GM12874 (cell line): ENCODE data around the gene MGLL.
A peak's percentile ranks its signal among the peaks of the same experiment; 100 is the strongest.

Experiments
- TF ChIP-seq, protein P1 (sequence below): IDR thresholded peaks from 2 replicates; pipeline ENCODE4 v1.5.1; 2011; ENCODE audit warnings: low read depth, mild to moderate bottlenecking, control low read depth, low read length, moderate library complexity; ENCODE audit not compliant: insufficient read depth

The MGLL gene

DNA sequence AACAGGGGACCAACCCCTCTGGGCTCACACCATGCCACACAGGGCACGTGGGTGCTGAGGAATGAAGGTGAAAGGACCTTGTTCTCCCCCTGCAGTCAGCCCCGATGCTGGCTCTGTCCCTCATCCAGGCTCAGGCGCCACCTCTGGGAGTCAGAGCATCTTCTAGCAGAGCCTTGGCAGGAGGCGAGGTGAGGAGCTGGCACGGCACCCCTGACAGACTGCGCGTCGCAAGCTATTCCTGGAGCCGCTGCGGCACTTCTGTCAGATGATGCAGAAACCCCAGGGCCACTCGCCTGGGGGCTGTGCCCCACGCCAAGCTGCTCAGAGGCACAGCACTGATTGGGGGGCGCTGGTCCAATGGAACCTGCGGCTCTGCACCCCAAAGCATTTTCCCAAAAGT, 62.0 kb downstream of the MGLL start:
- TF ChIP-seq, protein P1, sequence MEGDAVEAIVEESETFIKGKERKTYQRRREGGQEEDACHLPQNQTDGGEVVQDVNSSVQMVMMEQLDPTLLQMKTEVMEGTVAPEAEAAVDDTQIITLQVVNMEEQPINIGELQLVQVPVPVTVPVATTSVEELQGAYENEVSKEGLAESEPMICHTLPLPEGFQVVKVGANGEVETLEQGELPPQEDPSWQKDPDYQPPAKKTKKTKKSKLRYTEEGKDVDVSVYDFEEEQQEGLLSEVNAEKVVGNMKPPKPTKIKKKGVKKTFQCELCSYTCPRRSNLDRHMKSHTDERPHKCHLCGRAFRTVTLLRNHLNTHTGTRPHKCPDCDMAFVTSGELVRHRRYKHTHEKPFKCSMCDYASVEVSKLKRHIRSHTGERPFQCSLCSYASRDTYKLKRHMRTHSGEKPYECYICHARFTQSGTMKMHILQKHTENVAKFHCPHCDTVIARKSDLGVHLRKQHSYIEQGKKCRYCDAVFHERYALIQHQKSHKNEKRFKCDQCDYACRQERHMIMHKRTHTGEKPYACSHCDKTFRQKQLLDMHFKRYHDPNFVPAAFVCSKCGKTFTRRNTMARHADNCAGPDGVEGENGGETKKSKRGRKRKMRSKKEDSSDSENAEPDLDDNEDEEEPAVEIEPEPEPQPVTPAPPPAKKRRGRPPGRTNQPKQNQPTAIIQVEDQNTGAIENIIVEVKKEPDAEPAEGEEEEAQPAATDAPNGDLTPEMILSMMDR: no peak

DNA sequence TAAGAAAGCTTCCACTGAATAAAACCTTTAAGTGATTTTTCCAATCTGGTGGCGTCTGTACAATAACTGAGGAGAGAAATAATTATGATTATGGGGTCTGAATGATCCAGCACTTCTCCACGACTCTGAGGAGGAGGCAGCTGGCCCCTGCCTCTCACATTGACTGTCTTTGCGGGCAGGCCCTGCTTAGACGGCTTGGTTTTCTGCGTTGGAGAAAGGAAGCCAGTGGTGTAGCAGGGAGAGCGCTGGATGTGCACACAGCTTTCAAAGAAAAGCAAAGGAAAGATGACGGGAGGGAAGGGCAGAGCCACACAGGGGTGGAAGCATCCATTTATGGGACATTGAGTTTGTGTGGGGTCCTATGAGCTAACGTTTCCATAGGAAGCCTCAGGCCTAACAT, 62.5 kb downstream of the MGLL start:
- TF ChIP-seq, protein P1: no peak

DNA sequence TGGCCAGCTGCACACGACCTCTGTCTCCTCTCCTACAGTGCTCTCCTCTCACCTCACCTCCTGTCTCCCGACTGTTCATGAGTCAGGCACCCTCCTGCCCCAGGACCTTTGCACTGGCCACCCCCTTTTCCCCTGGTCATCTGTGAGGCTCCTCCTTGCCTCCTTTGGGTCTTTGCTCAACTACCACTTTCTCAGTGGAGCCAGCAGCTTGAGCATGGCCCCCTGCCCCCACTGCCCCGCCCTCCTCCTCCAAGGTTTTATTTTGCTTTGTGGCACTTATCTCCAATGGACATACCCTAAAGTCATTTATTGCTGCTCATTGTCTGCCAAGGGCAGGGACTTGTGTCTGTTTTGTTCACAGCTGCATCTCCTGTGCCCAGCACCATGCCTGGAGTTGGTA, 64.3 kb downstream of the MGLL start:
- TF ChIP-seq, protein P1: no peak

DNA sequence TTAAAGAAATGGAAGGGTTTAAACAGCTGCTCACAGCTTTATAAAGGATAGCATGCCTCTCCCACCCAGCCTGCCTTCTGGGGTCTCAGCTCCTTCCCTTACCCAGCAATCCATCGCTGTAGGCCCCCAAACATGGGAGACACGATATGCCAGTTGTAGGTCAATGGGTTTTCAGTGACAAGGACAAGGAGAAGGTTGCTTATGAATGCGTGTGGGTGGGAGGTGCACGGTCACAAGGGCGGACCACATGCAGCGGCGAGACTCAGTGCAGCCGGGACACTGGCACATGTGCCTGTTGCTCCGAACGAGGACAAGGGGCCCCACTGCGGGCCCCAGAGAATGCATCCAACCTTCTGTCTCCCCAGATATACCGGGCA, 67.0 kb downstream of the MGLL start:
- TF ChIP-seq, protein P1: no peak

DNA sequence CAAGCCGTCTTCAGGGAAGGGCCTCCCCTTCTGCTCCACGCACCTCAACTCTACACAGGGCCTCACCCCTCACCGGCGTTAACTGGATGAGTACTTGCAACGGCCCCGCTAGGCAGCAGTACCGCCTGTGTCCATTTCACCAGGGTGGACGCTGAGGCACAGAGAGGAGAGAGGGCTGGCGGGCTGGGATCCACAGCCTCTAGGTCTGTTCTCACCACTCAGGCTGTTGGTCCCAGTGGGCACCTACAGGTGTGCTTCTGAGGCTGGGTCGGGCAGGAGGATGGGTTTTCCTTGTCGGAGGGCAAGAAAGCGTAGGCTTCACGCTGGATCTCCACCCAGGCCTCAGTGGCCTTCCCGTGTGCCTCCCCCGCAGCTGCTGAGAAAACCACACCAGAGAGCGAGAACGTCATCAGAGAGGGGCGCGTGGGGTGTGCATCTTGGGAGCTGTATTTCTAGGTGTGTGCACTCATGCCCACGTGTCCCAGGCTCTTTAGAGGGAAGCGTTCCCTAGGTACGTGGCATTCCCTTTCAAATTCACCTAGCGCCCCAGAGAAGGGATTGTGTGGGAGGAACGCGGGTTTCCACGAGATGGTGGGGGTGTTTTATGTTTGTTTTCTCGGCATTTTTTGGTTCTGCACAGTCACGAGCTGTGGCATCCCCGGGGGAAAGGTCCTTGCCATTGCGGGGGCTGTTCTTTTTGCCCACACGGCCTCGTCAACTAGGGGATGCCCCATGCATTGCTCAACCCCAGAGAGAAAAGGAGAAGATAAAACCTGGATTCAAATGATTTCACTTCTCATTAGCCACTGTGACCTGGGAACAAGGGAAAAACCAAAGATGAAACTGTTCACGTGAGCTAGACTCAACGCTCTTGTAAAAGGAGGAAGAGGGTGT, 67.7 kb downstream of the MGLL start:
- TF ChIP-seq, protein P1: peak; percentile 25; the same call in 1 of the 2 replicates

DNA sequence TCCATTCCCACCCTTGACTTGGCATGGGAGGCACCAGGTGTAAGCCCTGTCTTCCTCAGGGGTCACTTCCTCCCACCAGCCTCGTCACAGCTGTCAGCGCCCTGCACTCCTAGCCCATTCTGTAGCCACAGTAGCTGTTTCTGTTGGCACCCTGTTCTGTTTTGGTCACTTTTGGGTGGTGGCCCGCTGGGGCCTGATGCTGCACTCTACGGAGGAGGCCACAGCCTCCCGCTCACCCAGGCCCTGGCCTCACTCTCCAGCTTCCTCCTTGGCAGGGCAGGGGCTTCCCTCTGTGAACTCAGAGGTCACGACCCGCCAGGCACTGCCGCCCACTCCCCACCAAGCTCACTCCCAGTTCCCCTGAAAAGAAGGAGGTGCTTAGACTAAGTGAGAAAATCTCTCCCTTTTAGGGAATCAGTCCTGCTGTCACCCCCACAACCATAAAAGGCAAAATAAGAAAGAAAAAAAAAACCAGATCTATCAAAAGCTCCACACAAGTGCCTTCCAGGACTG, 68.4 kb downstream of the MGLL start:
- TF ChIP-seq, protein P1: no peak

DNA sequence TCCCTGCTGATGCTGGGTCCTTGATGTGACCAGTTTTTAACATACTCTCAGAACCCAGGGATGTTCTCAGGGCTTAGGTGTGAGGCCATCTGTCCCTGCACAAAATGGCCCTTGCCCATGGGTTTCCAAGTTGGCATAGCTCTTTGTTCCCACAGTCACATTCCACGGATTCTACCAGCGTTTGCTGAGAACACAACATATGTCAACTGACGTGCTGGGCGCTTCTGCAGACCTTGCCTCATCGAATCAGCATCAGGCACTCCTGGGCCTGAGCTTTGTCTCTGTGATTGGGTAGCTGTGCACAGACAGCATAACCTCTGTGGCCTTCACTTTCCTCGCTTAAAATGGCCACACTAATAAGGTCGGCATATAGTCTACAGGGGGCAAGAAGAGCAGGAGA, 69.0 kb downstream of the MGLL start:
- TF ChIP-seq, protein P1: no peak
